NCI-H2196 treated with DMSO at 0.1 percent for 48 hours (cell line): ENCODE data around the gene PDXP.
"Not testable (repeated sequence)": the region's sequence is repeated elsewhere in the genome, so short reads cannot be mapped to it uniquely, and the experiment has no call there.

Source experiments
- DNase-seq: peaks from one replicate; lab custom pipeline; 2025; ENCODE audit not compliant: unreplicated experiment; lab: John Stamatoyannopoulos, UW

PDXP gene

DNA sequence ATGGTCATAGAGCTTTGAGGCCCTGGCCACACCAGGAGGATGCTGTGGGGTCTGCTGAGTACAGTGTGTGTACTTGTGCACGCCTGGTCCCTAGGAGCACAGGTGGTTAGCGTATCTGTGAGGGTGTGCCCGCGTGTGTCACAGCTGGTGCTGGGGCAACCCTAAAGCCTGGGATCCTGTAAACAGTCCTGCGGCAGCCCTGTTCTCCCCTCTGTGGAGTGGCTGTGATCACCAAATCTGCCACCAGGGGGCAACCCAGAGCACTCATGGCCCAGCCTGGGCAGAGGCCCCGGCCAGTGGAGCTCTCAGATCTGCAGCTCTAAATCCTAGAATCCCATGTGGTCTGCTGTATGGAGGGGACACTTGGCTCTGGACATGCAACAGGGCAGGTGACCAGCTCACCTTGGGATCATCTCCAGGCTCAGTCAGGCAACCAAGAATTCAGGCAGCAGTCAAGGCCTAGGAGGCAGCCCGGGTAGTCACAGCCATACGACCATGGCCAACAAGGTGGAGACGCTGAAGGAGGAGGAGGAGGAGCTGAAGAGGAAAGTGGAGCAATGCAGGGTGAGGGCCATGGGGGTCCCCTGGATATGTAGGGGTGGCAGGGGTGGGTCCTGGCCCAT lies 15.2 kb upstream of the PDXP start:
- no peak for DNase-seq

DNA sequence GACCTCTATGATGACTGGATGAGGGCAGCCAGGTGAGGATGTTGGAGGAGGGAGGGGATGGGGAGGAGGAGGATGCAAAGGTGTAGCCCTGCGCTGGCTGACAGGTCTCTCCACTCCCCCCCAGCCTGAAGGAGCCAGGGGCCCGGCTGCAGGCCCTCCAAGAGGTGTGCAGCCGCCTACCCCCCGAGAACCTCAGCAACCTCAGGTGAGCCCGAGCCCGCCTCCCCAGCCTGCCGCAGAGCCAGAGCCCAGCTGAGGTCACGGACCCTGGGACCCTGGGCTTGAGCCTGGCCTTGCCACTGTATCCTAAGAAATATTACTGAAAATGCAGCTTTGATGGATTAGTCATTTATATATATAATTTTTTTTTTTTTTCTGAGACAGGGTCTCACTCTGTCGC lies 11.2 kb upstream of the PDXP start:
- DNase-seq: no peak

DNA sequence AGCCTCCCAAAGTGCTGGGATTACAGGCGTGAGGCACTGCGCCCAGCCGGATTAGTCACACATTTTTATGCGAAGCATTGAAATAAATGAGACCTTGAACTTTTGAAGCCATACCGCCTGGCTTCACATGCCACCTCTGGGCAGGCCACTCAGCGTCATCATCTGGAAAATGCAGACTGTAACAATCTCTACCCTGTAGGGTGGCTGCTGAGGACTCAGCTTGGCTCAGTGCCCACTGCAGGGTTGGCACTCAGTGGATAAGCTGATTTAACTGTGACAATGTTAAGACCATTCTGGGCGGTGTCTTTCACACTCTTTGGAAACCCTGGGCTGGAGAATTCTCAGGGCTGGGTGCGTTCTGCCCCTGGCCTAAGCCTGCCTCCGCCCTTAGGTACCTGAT lies 10.6 kb upstream of the PDXP start:
- DNase-seq: no peak

DNA sequence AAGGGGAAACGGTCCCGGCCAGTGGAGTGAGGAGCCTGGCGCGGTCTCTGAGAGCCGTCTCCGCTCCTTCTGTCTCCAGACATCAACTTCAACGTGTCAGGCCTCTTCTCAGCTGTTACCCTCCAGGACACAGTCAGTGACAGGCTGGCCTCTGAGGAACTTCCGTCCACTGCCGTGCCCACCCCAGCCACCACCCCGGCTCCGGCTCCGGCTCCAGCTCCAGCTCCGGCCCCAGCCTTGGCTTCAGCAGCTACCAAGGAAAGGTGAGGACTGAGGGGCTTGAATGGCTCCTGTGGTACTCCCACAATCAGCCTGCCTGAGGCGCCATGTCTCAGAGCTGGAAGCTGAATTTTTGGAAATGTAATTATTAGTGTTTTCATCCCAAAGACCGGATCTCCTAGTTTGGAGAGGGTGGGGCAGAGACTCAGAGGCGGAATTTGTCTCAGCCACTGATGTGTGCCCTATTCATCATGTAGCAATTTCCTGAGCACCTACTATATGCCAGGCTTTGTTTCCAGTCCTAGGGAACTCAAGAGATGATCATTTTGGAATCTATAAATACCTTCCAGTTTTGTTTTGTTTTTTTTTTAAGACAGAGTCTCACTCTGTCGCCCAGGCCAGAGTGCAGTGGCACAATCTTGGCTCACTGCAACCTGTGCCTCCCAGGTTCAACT lies 7.9 kb upstream of the PDXP start:
- DNase-seq: no peak

DNA sequence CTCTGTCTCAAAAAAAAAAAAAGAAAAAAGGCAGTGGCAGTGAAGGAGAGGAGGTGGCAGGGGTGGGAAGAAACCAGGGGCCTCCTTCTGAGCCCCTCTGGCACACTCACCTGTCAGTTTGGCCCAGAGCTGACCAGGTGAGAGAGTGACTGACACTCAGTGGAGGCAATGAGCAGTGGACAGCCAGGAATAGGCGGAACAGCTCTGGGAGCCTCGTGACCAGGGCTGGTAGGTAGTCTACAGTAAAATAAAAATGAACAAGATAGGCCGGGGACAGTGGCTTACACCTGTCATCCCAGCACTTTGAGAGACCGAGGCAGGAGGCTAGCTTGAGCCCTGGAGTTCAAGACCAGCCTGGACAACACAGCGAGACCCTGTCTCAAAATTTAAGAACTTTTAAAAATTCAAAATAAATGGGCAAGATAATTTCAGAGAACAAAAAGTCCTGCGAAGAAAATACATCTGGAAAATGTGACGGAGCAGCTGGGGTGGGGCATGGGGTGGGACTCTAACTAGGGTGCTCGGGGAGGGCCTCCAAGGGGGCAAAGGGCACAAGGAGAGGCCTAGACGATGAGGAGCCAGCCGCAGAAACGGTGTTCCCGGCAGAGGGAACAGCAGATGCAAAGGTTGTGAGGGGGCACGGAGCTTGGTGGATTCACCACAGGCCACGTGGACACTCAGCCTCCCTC lies 3.8 kb upstream of the PDXP start:
- no peak for DNase-seq

DNA sequence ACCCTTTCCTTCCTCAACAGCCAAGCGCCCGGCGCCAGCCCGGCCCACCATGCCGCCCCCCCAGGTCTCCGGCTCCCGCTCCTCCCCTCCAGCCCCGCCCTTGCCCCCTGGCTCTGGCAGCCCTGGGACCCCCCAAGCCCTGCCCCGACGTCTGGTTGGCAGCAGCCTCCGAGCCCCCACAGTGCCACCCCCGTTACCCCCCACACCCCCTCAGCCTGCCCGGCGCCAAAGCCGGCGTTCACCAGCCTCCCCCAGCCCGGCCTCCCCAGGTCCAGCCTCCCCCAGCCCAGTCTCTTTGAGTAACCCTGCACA lies 3.3 kb upstream of the PDXP start:
- no peak for DNase-seq

DNA sequence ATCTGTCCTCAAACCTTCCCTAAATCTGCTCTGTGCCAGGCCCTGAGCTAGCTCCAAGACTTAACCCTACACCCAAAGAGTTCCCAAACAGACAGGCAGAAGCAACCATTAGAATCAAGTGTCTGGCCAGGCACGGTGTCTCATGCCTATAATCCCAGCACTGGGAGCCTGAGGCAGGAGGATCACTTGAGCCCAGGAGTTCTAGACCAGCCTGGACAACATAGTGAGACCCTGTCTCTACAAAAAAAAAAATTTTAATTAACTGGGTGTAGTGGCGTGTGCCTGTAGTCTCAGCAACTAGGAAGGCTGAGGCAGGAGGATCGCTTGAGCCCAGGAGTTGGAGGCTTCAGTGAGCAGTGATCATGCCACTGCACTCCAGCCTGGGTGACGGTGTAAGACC lies 1.9 kb upstream of the PDXP start:
- DNase-seq: not testable (repeated sequence)

DNA sequence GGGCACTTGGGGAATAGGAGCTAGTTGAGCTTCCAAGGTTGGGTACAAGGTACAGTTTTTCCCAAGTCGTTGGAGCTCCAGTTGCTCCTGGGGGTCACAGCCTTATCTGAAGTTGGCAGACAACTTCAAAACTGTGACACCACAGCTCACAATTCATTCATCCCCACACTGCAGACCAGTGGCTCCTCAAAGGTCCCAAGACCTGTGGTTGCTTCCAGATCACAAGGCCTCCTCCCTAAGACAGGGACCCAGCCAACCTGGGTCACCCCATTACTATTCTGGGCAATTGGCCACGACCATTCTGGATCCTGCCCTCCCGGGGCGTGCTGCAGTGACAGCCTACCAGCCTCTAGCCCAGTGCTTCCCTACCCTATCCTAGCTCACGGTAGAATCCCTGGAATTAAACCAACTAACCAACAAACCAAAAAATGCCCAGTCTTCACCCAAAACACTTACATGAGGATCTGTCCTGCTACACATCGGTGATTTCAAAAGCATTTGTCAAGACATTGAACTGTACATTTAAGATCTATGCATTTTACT lies 862 bp upstream of the PDXP start:
- no peak for DNase-seq

DNA sequence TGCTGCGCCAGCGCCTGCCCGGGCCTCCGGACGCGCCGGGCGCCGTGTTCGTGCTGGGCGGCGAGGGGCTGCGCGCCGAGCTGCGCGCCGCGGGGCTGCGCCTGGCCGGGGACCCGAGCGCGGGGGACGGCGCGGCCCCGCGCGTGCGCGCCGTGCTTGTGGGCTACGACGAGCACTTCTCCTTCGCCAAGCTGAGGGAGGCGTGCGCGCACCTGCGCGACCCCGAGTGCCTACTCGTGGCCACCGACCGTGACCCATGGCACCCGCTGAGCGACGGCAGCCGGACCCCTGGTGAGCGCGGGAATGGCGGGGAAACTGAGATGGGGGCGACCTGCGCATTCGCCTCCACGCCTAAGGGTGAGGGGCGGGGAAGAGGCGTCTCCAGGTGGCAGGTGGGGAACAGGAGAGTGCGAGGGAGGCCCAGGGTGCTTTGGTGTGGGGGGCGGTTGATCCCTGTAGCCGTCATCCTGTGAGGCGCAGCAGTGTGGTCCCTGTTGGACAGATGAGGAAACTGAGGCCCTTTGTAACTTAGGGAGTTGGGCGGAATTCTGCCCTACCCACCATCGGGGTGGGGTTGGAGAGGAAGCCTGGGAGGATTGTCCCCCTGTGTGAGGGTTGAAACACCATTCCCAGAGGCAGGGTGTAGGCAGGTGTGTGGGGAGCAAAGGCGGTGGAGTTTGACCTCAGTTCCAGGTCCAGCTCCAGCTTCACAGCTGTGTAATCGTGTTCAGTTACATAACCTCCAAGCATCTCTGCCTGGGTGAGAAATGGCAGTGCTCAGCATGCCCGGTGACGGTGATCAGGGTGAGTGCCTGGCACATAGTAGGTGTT lies 758 bp downstream of the PDXP start:
- DNase-seq: no peak

DNA sequence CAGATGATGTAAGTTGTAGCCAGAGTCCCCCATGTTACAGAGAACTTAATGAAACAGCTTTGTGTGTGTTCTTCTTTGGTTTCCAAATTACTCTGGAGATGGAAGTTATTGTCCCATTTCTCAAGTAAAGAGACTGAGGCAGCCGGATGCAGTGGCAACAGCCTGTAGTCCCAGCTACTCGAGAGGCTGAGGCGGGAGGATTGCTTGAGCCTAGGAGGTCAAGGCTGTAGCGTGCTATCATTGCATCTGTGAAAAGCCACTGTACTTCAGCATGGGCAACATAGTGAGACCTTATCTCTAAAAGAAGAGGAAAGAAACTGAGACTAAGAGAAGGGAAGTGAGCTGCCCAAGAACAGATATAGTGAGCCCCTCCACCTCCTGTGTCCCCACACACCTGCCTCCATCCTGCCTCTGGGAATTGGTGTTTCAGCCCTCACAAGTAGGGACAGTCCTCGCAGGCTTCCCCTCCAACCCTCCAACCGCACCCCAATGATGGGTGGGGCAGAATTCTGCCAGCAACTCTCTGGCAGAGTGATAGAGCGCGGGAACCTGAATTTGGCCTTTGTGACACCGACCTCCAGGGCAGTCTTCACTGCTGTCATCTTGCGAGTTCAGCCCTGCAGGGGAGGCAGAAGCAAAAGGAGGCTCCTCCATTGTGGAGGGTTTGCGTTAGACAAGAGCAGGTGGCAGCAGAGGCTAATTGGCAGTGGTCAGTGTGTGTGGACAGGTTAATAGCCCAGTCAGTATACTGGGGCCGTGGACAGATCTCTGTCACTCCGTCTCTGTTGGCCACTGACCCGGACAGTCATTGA lies 1.6 kb downstream of the PDXP start:
- no peak for DNase-seq

DNA sequence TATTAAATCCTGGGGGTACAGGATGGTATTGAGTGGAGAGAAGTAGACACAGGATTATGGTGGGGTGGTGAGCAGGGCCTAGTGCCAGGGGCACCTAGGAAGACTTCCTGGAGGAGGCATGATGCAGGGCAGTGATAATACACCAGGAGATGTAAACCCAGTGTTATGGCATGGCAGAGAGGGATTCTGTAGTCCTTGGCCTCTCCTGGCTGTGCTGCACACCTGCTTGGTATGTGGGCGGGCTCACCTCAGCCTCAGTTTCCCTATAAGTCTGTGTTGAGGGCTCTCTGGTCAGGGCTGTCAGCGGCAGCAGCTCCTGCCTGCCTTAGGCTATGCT lies 2.2 kb downstream of the PDXP start:
- no peak for DNase-seq

DNA sequence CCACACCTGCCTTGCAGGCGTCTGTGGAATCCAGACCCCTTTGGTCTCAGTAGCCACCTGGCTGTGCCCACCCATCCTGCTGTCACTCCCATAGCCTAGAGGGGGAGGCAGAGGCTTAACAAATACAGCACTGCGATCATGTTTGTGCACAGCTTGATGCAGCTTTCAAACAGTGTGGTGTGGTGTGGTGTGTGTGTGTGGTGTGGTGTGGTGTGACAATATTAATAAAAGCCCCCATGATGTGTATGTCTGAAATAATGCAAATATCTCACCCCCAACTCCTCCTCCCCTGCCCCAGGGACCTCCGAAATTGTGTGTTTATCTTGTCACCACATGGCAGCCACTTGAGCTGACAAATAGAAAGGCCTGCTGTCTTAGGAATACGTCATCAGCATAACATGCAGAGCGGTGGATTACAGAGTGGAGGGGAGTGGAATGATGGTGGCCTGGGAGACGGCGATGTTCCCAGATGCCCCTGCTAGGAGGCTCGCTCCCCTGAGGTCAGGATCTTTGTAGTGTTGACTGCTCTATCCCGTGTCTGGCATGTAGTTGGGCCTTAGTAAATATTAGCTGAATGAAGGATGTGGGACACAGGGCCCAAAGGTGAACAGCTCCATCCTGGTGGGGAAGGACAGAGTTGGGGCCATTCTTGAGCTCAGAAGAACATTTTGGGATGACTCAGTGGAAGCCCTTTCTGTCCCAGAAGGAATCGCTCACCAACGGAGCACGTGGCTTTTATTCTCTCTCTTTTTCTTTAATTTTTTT lies 2.8 kb downstream of the PDXP start:
- no peak for DNase-seq

DNA sequence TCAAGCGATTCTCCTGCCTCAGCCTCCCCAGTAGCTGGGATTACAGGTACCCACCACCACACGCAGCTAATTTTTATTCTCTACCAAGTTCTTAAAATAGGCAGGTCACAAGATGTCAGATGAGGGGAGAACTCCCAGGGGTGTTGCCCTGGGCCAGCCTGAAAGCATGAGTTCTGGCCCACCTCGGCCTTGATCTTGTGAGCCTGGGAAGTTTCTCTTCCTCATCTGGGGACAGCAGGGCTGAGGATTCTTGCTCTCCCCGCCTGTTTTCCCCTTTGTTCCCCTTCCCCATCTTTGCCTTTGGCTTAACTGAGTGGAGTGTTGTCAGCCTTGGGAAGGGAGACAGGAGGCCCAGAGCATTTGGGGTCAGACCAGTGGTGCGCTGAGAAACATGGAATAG lies 3.5 kb downstream of the PDXP start:
- no peak for DNase-seq

DNA sequence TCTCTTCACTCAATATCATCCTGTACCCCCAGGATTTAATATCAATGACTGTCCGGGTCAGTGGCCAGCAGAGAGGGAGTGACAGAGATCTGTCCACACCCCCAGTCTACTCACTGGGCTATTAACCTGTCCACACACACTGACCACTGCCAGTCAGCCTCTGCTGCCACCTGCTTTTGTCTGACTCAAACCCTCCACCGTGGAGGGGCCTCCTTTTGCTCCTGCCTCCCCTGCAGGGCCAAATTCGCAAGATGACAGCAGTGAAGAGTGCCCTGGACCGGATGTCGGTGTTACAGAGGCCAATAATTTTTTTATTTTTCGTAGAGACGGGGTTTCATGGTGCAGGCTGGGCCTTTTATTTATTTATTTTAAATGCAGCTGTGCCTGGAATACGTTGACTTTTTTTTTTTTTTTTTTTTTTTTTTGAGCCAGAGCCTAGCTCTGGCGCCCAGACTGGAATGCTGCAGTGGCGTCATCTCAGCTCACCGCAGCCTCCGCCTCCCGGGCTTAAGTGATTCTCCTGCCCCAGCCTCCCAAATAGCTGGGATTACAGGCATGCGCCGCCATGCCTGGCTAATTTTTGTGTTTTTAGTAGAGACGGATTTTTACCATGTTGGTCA lies 5.1 kb downstream of the PDXP start:
- DNase-seq: no peak

DNA sequence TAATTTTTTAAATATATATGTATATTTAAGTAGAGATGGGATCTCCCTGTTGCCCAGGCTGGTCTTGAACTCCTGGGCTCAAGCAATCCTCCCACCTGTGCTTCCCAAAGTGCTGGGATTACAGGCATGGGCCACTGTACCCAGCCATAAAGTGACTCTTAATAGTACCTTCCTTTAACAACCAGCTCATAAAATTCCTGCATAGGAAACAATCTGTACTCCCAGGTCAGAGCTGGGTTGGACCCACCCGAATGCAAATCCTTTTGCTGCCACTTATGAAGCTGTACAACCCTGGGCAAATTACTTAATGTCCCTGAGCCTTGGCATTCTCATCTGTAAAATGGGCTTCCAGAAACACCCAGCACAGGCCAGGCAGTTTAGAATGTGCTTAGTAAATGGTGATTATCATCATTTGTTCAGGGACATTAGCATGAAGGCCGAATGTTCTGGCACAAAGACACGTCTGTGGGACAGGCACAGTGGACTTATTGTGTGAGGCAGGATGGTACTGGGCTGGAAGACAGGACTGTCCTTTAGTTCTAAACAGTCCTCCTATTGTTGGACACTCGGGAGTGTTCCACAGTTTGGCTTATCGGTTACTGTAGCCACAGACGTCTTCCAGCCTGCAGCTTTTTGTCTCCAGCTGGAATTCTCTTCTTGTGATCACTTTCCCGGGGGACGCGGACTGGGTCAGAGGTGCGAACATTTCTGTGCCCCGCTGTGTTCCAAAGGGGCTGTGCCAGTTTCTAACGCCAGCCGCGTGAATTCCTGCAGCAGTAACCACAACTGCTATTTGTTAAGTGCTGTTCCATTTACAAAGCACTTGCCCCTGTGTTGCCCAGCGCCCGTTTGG lies 6.0 kb downstream of the PDXP start:
- no peak for DNase-seq

DNA sequence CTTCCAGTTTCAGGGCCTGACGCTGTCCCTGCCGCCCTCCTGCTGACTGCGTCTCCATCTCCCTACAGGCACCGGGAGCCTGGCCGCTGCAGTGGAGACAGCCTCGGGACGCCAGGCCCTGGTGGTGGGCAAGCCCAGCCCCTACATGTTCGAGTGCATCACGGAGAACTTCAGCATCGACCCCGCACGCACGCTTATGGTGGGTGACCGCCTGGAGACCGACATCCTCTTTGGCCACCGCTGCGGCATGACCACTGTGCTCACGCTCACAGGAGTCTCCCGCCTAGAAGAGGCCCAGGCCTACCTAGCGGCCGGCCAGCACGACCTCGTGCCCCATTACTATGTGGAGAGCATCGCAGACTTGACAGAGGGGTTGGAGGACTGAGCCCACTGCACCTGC lies 7.0 kb downstream of the PDXP start:
- no peak for DNase-seq

DNA sequence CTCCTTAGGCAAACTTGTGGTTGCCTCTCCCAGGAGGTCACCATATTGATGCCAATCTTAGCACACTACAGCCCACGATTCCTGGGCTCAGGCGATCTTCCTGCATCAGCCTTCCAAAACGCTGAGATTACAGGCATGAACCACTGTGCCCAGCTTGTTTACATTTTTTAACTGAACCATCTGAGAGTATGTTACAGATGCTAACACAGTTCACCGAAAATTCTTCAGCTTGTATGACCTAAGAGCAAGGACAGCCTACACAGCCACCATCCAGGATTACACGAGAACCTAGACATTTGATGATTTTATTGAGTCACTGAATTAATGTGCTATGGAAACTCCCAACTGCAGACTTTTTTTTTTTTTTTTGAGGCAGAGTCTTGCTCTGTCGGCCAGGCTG lies 11.1 kb downstream of the PDXP start:
- no peak for DNase-seq

DNA sequence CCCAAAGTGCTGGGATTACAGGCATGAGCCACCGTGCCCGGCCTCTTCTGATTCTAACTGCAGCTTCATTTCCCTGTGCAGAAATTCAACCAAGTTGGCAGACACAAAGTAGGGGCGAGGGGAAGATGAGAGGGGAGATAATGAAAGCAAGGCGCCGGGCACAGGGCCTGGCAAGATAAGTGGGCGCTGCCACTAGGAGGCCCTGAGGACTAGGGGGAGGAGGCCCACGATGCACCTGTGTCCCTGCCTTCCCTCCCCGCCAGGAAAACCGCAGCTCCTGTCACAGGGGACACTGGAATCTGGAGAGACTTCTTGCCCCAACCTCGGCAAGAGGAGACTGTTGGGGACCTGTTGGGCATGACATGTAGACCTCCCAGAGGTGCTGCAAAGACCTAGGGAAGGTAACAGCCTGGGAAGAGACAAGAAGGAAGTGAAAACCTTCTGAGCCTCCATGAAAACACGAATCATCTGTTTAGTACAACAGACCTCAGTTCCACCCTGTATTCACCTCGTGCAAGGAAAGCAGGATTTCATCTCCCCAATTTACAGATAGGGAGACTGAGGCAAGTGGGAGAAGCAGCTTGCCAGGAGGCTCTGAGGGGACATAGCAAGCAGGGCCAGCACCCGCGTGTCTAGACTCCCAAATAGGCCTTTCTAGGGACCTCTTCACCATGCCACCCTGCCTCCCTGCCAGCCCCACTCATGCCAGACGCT lies 13.8 kb downstream of the PDXP start:
- DNase-seq: no peak
